ENCODE data around the gene RNU1-2. TPM values are rescaled to one million over a fixed set of nuclear protein-coding genes. Genes with fewer than 3 reads are reported as not detected.
"Not testable (repeated sequence)": the region's sequence is repeated elsewhere in the genome, so short reads cannot be mapped to it uniquely, and the experiment has no call there.

RNU1-2 gene
- total RNA-seq, 4 donors from 2014 or later: under 0.01 TPM

DNA sequence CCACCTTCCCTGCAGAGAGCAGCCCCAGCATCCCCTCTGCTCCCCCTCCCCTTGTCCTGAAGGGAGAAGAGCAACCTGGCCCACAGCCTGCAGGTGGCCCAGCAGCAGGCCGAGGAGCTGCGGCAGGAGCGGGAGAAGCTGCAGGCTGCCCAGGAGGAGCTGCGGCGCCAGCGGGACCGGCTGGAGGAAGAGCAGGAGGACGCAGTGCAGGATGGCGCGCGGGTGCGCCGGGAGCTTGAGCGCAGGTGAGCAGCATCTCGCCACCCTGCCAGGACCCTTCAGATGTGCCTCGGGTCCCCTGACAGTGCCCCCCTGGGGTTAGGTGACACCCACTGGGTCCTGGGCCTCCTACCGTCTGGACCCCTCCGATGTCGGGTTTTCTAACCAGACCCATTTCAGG is 48.3 kb downstream of the RNU1-2 start:
- H3K4me1 ChIP-seq: peaks cover 12% of the 10 kb centered on the region
- H3K36me3 ChIP-seq: peaks cover 65% of the 10 kb centered on the region
- TF ChIP-seq POLR2AphosphoS5 (IDR thresholded peaks at IDR 0.05) (no peak), EP300 (IDR thresholded peaks at IDR 0.05) (no peak), POLR2A (IDR thresholded peaks at IDR 0.05) (no peak)
- TF ChIP-seq, protein P1, sequence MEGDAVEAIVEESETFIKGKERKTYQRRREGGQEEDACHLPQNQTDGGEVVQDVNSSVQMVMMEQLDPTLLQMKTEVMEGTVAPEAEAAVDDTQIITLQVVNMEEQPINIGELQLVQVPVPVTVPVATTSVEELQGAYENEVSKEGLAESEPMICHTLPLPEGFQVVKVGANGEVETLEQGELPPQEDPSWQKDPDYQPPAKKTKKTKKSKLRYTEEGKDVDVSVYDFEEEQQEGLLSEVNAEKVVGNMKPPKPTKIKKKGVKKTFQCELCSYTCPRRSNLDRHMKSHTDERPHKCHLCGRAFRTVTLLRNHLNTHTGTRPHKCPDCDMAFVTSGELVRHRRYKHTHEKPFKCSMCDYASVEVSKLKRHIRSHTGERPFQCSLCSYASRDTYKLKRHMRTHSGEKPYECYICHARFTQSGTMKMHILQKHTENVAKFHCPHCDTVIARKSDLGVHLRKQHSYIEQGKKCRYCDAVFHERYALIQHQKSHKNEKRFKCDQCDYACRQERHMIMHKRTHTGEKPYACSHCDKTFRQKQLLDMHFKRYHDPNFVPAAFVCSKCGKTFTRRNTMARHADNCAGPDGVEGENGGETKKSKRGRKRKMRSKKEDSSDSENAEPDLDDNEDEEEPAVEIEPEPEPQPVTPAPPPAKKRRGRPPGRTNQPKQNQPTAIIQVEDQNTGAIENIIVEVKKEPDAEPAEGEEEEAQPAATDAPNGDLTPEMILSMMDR (IDR thresholded peaks at IDR 0.05): no peak
- DNase-seq (ENCODE audit: low spot score in 2 of 2): no peak
- no peak overlapping the region for H3K27ac ChIP-seq
- H3K9me3 ChIP-seq: no peaks in the 10 kb centered on the region
- no peak overlapping the region for H3K4me3 ChIP-seq
- WGBS: 83% methylated on average over 16 of the region's 19 CpGs
- H3K27me3 ChIP-seq: no peaks in the 10 kb centered on the region

GRCh38 chr1:16945512-16945911 is 49.7 kb downstream of the RNU1-2 start:
- H3K9me3 ChIP-seq; H3K27ac ChIP-seq; H3K27me3 ChIP-seq; DNase-seq (ENCODE audit: low spot score in 2 of 2); H3K4me3 ChIP-seq: not testable (repeated sequence)
- 80% methylated on average over 2 of the region's 9 CpGs for WGBS
- Histone ChIP-seq H3K36me3 (peaks cover 52% of the 10 kb centered on the region), H3K4me1 (peaks cover 12% of the 10 kb centered on the region)

Other genes starting within 250 kb of the RNU1-2 start
- under 1 TPM; under 0.01 TPM for gene RNU1-3, start 229.0 kb upstream of the RNU1-2 start, total RNA-seq
- under 1 TPM; under 0.01 TPM for gene RNU1-4, start 155.5 kb upstream of the RNU1-2 start, total RNA-seq
- 10 to 100 TPM; 27.7 to 86.4 (median 60.2) TPM for gene CROCC, start 26.0 kb downstream of the RNU1-2 start, total RNA-seq
- 1 to 10 TPM; 5.6 to 8.3 (median 7.1) TPM for gene MFAP2, start 84.6 kb downstream of the RNU1-2 start, total RNA-seq
- 10 to 100 TPM; 42.7 to 62.0 (median 47.3) TPM for gene ATP13A2, start 115.9 kb downstream of the RNU1-2 start, total RNA-seq
- gene SDHB, start 158.1 kb downstream of the RNU1-2 start, total RNA-seq: 10 to 100 TPM; 69.0 to 98.3 (median 90.5) TPM
- gene PADI2, start 223.5 kb downstream of the RNU1-2 start, total RNA-seq: 10 to 100 TPM; 15.4 to 27.2 (median 18.6) TPM

Measured in suprapubic skin (tissue), 4 donors.